GM19193 (cell line): Measurements from ENCODE around the gene OR9Q1.

Source experiments
- POLR2A ChIP-seq: IDR thresholded peaks from 4 replicates; pipeline ENCODE4 v1.6.1; 2011; ENCODE audit not compliant: insufficient read depth, insufficient read length; ENCODE audit errors: extremely low read depth

OR9Q1 gene, protein sequence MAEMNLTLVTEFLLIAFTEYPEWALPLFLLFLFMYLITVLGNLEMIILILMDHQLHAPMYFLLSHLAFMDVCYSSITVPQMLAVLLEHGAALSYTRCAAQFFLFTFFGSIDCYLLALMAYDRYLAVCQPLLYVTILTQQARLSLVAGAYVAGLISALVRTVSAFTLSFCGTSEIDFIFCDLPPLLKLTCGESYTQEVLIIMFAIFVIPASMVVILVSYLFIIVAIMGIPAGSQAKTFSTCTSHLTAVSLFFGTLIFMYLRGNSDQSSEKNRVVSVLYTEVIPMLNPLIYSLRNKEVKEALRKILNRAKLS

DNA sequence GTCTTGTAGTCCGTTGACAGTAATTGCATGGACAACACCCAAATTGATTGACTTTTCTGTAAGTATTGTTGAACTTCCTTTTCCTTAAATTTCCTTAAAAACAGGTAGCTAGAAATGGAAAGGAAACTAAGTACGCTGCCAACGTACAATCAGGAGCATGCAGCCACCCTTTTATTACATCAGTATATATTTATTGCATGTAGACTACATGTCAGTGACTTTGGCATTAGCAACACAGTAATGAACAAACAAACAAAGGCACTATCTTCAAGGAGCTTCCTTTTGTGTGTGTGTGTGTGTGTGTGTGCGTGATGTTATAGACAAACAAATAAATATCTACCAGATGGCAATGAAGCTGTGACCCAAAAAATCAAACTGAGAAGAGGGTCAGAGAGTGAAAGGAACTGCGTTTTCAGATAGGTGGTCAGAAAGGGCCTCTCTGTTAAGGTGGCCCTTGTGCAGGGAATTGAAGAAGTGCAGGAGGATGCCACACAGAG, at the start of gene OR9Q1:
OR9Q1 (plus strand) TSS at position 447 of the 497 bp plus-strand sequence. CDS start 155,564 bp downstream, outside the sequence.
- no peak for TF ChIP-seq POLR2A

DNA sequence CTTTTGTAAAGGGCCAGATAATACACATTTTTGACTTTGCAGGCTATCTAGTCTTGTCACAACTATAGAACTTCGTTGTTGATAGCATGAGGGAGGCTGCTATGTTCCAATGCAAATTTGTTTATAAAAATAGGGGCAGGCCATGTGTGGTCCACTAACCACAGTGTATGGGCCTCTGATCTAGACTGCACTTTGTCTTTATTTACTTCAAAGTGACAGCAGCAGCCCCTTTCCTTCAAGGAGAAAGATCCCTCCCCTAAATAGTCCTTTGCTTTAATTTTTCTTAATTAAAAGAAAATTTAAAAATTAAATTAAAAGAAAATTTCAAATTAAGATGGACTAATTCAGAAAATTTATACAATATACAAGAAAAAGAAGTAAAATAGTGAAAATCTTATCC, 49.5 kb upstream of the OR9Q1 start:
- no peak for TF ChIP-seq POLR2A

DNA sequence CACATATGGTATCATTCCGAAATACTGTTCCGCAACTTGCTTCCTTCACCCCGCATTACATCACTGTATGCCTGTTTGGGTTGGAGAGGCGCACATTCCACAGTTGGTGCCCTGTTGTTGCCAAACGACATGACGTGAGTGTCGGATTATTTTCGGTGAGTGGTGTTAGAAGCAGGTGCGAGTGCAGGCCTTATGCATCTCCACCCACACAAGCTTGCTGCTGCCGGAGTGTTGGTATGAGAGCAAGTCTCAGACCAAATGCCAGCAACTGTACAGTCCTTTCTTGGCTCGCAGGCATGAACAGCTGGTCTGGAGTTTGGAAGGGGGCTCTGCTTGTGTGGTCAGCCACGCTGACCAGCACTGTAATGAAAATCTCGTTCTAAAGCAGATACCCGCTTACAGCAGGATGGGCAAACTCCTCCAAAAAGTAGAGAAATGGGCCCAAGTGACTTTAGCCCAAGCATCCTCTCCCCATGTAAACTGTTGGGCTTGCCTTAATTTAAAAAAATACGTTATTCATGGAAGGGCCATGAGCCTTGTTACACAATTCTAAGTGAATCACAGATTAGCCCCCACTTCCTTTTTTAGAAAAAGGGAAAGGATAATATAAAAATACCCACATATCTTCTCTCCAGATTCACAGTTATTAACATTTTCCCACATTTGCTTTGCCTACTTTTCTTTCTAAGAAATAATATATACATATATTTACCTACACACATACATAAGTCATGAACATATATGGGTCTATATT, 48.7 kb upstream of the OR9Q1 start:
- no peak for TF ChIP-seq POLR2A

DNA sequence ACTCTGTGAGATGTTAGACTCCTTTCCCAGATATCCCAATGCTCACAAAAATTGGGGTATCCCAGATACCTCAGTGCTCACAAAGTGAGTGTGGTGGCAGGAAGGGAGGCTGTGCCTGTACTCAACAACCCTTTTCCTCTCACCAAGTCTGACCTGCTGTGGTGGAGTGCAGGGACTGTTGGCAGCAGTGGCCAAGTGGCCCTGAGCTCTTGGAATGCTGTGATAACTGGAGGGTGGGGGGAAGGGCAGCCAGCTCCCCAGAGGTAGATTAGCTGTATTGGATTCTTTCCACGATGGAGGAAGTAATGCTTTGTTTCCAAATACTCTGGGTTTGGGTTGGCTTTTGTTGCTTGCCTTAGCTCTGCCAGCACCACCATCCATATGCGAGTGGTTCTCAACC, 46.0 kb upstream of the OR9Q1 start:
- no peak for TF ChIP-seq POLR2A

DNA sequence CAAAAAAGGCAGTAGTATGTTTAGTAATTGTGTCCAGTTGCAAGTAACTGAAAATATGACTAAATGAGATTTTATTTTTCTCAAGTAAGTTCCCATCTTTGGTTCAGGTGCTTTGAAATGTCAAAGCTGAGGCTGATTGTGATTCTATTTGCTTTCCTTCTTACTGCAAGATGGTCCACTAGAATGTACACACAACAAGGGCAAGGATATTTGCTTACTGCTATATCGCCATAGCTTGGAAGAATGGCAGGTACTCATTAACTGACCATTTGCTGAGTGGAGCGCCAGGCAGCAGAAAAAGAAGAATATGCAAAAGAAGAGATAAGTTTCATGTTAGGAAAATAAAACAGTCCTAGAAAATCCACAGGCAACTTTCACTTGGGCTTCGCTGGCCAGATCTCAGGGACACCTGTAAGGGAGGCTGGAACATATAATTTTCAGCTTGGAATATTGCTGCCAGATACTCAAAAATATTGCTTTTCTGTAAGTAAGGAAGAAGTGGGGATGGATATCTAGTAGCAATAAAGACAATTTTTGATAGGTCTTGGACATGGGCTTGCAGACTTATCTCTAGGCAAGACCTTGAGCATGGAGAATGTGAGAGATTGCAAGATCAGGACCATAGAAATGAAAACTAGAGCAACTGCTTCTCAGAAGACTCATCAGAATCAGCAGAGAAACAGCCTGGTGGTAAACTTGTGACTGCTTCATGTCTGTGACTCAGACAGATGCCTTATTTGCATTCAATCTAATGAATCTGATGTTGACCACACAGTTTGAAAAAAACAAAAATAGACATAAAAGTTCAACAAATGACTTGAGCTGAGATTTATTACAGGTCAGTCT, 44.8 kb upstream of the OR9Q1 start:
- no peak for TF ChIP-seq POLR2A

DNA sequence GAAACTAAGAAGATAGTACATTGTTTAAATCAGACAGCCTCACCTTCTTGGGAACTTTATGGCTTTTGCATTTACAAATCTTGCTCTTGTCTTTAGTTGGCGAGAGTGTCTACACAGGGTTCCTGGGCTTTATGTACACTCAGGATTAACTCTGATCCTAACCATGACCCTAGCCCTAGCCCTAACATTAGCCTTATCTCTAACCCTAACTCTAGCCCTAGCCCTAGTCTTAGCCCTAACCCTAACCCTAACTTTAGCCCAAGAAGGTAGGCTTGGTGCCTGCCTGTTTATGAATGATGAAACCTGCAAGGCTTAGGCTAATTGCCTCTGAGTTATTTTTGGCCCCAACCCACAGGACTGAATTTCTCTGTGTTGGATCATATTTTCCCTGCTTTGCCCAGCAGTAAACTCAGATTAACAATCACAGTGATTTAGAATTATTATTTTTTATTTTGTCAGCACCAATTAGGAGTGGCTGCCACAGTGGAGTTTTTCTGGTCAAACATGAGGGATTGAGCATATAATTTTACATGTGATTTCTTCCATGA, 44.1 kb upstream of the OR9Q1 start:
- no peak for TF ChIP-seq POLR2A

DNA sequence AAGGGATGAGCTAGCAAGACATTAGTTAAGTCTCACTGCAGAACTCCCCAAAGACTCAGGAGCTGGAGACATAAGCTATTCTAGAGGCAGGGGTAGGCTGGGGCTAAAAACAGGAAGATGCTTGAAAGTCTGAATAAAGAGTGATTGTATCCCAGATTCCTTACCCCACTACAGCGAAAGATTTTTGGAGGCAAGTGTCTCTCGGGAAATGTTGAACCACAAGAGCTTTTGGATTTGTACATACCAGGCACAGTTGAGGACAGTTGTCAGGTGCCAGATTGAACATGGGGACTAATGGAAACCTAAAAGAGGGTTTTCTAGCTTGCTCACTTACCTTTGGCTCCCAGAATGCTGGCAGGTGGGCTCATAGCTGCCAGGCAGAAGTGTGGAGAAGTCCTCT, 43.5 kb upstream of the OR9Q1 start:
- TF ChIP-seq POLR2A, result no peak

DNA sequence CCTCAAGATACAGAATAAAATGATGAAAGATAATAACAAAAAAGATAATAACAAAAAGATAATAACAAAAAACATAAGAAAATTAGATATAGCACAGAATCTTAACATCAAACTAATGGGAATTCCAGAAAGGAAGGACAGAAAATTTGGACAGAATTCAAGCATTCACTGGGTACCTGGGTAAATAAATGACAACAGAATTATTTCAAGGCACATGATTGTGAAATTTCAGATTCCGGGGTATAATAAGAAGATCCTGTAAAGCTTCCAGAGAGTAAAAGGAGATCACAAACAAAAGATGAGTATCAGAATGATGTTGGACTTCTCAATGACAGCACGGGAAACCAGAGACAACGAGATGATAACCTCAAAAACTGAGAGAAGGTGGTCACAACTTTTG, 42.1 kb upstream of the OR9Q1 start:
- no peak for TF ChIP-seq POLR2A

DNA sequence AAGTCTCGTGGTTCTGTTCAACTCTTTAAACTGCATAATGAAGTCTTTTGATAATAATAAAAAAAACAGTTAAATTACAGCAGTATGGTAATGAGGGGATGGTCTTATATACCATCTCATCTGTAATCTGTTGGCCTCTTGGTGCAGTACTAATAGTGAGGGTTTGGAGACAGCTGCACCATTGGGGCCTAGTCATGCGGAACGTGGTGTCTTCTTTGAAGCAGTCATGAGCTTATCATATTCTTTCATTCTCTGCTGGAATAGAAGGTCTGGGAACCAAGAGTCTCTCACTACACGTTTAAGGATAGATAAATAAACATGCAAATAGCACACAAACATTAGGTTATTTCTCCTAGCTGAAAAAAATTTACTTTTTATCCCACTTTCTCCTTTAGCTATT, 40.9 kb upstream of the OR9Q1 start:
- no peak for TF ChIP-seq POLR2A

DNA sequence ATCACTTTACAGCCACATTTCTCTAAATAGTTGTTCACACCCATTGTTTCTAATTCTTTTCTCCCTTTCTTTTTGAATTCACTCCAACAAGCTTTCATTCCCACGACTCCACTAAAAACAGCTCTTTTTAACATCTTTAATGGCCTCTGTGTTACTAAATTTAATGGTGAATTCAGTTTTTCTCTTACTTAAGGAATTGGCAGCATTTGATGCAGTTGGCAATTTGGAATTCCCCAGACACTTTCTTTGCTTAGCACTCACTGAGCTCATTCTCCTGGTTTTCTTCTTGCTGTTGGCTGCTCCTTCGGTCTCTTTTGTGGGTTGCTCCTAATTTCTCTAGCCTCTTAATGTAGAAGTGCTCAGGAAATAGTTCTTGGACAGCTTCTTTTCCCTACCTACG, 40.5 kb upstream of the OR9Q1 start:
- TF ChIP-seq POLR2A, result no peak

DNA sequence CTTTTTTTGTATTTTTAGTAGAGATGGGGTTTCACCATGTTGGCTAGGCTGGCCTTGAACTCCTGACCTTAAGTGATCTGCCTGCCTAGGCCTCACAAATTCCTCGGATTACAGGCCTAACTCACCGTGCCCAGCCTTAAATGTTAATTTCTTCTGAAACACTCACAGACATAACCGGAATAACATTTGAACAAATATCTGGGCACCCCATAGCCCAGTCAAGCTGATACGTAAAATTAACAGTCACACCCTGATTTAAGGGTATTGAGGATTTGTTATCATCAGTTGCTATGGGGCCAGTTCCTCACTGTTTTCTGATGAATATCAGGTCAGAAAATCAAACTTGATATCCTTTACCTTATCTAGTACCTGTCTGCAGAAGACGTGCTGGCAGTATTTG, 23.0 kb upstream of the OR9Q1 start:
- TF ChIP-seq POLR2A, result no peak

DNA sequence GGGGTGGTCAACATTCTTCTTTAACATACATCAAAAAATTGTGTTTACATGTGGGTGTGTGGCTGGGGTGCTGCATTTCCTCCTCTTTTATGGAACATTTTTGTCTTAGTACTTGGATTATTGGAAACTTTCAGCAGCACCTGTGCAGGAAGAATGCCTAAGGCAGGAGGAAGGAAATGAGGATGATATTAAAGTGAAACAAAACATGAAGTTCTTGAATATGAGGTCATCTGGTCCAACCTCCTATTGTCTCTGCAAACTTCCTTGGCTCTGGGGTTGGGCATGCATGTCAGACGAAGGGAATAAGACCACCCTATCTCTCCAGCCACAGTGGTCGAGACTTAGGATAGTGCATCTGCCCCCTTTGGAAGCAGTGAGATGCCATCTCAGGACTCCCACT, 20.6 kb upstream of the OR9Q1 start:
- no peak for TF ChIP-seq POLR2A

DNA sequence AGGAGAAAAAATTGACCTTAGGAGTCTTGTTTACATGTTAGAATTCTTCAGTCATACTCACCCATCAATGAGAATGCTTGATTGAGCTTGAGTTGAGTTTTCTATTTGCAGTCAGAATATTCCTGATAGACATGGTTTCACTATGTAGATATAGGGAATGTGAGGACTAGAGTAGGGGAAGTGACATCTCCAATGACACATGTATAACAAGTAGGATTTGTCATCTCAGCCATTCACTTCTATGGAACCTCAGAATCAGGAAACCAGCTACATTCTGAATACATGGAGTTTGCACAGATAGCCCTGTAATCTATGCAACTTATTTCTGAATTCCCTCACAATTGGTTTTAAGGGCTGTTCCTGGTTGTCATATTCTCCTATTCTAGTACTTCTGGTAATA, 20.1 kb upstream of the OR9Q1 start:
- no peak for TF ChIP-seq POLR2A

DNA sequence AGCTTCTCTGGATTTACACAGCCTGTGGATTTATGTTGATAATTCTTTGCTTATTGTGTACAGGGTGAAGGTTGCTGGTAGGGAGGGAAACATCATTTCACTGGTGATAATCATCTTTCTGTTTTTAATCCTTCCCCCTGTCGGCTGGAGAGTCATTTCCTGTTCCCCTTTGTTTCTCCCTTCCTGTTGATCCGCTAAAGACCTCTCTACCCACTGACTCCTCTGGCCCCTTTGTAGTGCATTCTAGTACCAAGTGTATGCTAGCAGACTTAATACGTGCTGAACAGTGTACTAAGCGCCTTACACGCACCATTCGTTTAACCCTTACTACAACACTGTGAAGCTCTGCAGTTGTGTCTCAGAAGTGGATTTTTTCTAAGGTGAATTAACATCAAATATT, 19.0 kb upstream of the OR9Q1 start:
- no peak for TF ChIP-seq POLR2A

DNA sequence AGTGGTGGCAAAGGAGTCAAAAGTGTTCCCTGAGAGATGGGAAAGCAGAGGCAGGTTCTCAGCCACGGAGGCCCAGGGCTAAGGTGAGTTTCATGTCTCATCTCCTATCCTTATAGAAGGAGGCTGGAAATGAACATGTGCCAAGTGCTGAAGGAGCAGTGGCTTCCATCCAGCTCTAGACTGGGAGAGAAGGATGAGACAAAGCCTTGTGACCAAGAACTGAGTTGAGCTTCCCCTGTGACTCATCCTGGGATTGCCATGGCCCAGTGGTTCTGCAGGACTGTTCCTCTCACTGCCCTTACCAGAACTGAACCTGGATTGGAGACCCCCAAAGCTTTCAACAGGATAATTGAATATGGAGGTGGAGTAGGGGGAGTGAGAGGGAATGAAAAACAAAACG, 16.7 kb upstream of the OR9Q1 start:
- no peak for TF ChIP-seq POLR2A
